GM19468 (cell line): Measurements from ENCODE around the gene TAAR1.
"Not testable (repeated sequence)": the region's sequence is repeated elsewhere in the genome, so short reads cannot be mapped to it uniquely, and the experiment has no call there.

ENCODE experiments used
- ATAC-seq: cut with Tn5 transposase; IDR thresholded peaks from one replicate; pipeline ENCODE4 v1.9.1; 2021; ENCODE audit warnings: mild to moderate bottlenecking, moderate library complexity, moderate number of reproducible peaks; ENCODE audit not compliant: unreplicated experiment; ENCODE audit errors: extremely low read depth

TAAR1 gene, protein sequence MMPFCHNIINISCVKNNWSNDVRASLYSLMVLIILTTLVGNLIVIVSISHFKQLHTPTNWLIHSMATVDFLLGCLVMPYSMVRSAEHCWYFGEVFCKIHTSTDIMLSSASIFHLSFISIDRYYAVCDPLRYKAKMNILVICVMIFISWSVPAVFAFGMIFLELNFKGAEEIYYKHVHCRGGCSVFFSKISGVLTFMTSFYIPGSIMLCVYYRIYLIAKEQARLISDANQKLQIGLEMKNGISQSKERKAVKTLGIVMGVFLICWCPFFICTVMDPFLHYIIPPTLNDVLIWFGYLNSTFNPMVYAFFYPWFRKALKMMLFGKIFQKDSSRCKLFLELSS

DNA sequence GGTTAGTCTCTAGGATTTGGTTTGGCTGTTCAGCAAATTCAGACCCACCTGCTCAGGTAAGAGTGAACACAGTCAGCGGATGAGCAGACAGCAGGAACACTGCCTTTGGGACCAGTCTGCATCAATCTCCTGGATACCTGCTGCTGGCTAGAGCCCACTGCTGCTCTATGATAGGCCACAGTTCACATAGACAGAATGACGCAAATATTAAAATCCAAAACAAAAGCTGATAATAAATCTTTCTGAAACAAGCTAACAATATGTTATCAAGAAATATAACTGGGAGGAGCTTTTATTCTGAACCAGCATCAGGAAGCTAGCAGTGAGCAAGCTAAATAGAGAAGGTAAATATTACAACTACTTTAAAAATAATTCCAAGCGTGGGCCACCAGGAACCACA, at the start of gene TAAR1:
TSS of gene TAAR1 (minus strand) at position 101 of the 400 bp plus-strand sequence. CDS start 13,179 bp downstream, outside the sequence.
- no peak for ATAC-seq

DNA sequence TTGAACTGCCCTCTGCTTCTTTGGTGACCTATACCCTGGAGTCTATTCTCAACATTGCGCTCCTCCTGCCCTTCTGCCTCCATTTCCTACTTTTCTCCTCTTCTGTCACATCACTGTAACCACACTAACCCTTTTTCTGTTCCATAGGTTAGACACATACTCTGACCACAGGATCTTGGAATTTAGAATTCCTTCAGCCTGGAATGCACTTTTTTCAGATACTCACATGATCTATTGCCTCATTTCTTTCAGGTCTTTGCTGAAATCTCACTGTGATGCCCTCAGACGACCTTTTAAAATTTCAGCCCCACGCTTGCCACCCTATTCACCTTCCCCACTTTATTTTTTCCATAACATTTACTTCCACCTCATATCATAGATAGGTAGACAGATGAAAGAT, 49.8 kb upstream of the TAAR1 start:
- ATAC-seq = no peak

GRCh38 chr6:132708002-132708401, 49.0 kb upstream of the TAAR1 start:
- ATAC-seq = no peak

GRCh38 chr6:132706756-132707155, 47.8 kb upstream of the TAAR1 start:
- ATAC-seq = not testable (repeated sequence)

GRCh38 chr6:132703936-132704335, 45.0 kb upstream of the TAAR1 start:
- ATAC-seq = no peak

- peak; percentile 48 for ATAC-seq
Observed at GRCh38 chr6:132698608-132699007, 39.6 kb upstream of the TAAR1 start.

DNA sequence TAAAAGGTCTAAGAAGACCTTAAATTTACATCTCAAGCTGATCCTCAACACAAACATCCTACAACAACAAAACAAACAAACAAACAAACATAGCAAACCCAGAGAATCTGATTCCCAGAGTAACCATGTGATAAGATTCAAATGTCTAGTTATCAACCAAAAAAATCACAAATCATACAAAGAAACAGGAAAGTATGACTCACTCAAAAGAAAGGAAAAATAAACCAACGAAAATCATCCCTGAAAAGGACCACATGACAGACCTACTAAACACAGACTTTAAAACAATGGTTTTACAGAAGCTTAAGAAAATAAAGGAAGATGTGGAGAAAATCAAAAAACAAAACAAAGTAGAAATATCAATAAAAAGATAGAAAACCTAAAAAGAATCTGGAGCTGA, 36.8 kb upstream of the TAAR1 start:
- ATAC-seq = no peak

- no peak for ATAC-seq
Observed at GRCh38 chr6:132693478-132693877, 34.5 kb upstream of the TAAR1 start.

GRCh38 chr6:132690678-132691077, 31.7 kb upstream of the TAAR1 start:
- ATAC-seq = no peak

GRCh38 chr6:132687306-132687705, 28.3 kb upstream of the TAAR1 start:
- ATAC-seq = no peak

- ATAC-seq = no peak
Observed at GRCh38 chr6:132686531-132686930, 27.5 kb upstream of the TAAR1 start.

- no peak for ATAC-seq
Observed at GRCh38 chr6:132685009-132685408, 26.0 kb upstream of the TAAR1 start.

DNA sequence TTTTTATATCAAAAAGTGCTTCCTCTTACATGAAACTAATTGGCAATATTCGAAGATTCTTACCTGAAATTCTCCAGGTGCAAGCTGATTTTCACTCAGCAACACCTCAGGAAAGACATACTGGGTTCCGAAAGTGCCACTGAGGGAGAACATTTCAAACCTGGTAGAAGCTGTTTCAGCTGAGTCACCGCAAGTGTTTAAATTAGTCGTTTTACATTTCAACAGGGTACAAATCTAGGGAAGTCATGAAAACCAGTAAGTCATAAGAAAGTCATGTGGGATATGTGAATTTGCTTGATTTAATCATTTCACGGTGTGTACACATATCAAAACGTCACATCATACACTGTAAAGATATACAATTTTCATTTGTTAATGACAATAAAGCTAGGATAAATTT, 25.3 kb upstream of the TAAR1 start:
- ATAC-seq = no peak

DNA sequence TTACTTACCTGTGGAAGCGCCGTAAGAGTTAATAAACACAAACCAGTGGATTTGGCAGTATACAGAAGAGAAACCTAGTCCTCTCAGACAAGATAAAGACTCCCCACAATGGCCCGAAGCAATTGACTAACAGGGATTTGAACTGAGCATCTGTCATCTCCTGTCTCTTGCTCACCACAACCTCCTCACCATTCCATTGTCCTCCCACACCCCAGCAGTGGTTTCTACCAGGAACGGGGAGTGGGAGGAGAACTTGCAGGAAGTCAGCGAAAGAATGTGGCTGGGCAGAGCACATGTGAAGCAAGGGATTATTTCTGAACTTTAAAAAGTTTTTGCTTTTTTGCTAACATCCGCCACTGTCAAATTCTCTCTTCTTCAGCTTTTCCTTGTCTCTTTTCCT, 24.6 kb upstream of the TAAR1 start:
- ATAC-seq = no peak

- ATAC-seq = peak; percentile 66
Observed at GRCh38 chr6:132679094-132679493, 20.1 kb upstream of the TAAR1 start.

GRCh38 chr6:132675749-132676148, 16.8 kb upstream of the TAAR1 start:
- ATAC-seq = no peak

DNA sequence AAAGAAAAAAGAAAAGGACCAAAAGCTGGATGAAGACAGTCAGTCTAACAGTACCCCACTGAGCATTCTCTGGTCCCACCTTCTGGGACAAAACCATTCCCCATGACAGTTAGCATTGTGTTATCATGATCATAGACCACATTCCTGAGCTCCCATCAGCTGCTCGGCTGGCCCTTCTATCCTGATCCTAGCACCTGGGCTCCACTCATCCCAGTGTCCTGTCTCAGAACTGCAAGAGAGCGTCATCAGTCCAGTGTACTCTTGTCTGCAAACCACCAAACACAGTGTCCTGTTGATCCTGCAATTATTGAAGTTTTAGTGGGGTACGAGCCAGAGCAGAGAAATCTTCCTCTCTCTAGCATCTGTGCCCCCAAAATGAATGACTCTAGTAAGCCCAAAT, 16.0 kb upstream of the TAAR1 start:
- ATAC-seq = no peak

GRCh38 chr6:132673376-132674094, 14.6 kb upstream of the TAAR1 start:
- no peak for ATAC-seq

DNA sequence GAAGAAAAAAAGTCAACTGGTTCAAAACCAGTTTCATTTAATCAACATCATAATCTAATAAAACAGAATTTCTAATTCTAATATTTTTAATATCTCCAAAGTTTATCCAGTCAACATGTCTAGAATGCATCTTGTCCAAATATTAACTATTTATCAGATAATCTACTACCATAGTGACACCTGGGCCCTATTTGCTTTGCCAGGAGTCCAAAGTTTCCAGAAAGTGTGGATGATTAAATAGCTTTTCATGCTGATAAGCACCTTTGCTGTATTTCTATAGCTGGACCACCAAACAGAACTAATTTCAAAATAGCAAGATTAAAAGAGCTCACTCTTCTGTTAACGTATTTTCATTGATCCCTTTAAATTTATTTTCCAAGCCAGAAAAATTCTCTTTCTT, 12.3 kb upstream of the TAAR1 start:
- ATAC-seq = no peak

- no peak for ATAC-seq
Observed at GRCh38 chr6:132669690-132670291, 10.8 kb upstream of the TAAR1 start.

GRCh38 chr6:132666118-132666517, 7.1 kb upstream of the TAAR1 start:
- ATAC-seq = no peak
